Vagina (tissue), 2 donors: Measurements from ENCODE around the gene ANKRD10. TPM values are rescaled to one million over a fixed set of nuclear protein-coding genes. Genes with fewer than 3 reads are reported as not detected.

Source experiments
- DNase-seq, 2 donors: peaks; one replicate each; pipeline ENCODE4 v3.0.0-alpha.2; 2017; ENCODE audit errors: extremely low spot score in 2 of 2
- H3K27ac ChIP-seq: fragments of 200-600 bp; sonication (generic); one replicate; pipeline ENCODE4 v1.5.1; 2019
- H3K27me3 ChIP-seq: fragments of 200-600 bp; sonication (generic); one replicate; pipeline ENCODE4 v1.5.1; 2019
- H3K36me3 ChIP-seq, 2 donors: fragments of 200-600 bp; sonication (generic); one replicate each; pipeline ENCODE4 v1.5.1; 2017 to 2019
- H3K4me1 ChIP-seq: fragments of 200-600 bp; sonication (generic); one replicate; pipeline ENCODE4 v1.5.1; 2019
- H3K4me3 ChIP-seq, 2 donors: fragments of 200-600 bp; sonication (generic); 1 replicate in 1 of 2; 2 replicates in 1 of 2; pipeline ENCODE4 v1.5.1; 2016 to 2019
- H3K9me3 ChIP-seq: fragments of 200-600 bp; sonication (generic); one replicate; pipeline ENCODE4 v1.5.1; 2019
- POLR2A ChIP-seq, 2 donors: fragments of 450-650 bp; IDR thresholded peaks; one replicate each; pipeline ENCODE4 v1.6.1; 2017; ENCODE audit warnings: antibody characterized with exemption in 2 of 2, mild to moderate bottlenecking in 2 of 2, moderate library complexity in 2 of 2
- POLR2AphosphoS5 ChIP-seq, 2 donors: sonication (generic); formaldehyde crosslinking; IDR thresholded peaks; one replicate each; pipeline ENCODE4 v1.9.0; 2017; ENCODE audit warnings: antibody characterized with exemption in 2 of 2, mild to moderate bottlenecking in 2 of 2, low read depth in 1 of 2; ENCODE audit not compliant: insufficient read depth in 1 of 2
- intact Hi-C: fragments of 100-400 bp; cut with DNase I; formaldehyde crosslinking; loops from one replicate; pipeline ENCODE4 v1.15.1; 2023
- total RNA-seq: library from RNA; depleted of rRNA; stranded (reverse); fragments of >200 nt; gene quantifications from one replicate; pipeline ENCODE4 v1.2.3, GENCODE V29; 2016
- TF ChIP-seq, protein P1 (sequence below), 3 experiments: fragments of 450-650 bp in 2 of 3; fragments of 200-600 bp in 1 of 3; sonication (generic) in 1 of 3; IDR thresholded peaks; one replicate each; pipeline ENCODE4 v1.5.1; 2017 to 2019; ENCODE audit warnings: antibody characterized with exemption in 3 of 3, mild to moderate bottlenecking in 2 of 3, moderate library complexity in 2 of 3

The ANKRD10 gene
- total RNA-seq, 1 donor from 2014 or later: 114 TPM

DNA sequence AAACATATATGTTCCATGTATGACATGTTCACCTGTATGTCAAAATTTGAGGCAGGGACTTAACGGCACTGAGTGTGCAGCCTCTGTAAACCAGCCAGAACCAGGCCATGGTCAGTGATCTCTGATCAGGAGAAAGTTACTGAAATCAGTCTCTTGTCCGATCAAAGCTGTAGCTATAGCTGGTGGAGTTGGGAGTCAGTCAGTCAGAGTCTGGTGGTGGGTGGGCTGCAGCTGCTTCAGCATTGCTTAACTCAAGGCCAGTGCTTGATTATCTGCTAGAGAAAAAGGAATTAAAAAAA, 78.3 kb downstream of the ANKRD10 start:
- H3K27me3 ChIP-seq: no peaks in the 10 kb centered on the region
- no peaks in the 10 kb centered on the region for H3K36me3 ChIP-seq
- no peaks in the 10 kb centered on the region for H3K4me1 ChIP-seq
- no peak overlapping the region for H3K4me3 ChIP-seq
- DNase-seq: peak in 1 of 2 donors; percentile 11
- TF ChIP-seq POLR2AphosphoS5 (IDR thresholded peaks at IDR 0.05; ENCODE audit: insufficient read depth in 1 of 2, low read depth in 1 of 2) (no peak), POLR2A (IDR thresholded peaks at IDR 0.05) (no peak)
- TF ChIP-seq, protein P1, sequence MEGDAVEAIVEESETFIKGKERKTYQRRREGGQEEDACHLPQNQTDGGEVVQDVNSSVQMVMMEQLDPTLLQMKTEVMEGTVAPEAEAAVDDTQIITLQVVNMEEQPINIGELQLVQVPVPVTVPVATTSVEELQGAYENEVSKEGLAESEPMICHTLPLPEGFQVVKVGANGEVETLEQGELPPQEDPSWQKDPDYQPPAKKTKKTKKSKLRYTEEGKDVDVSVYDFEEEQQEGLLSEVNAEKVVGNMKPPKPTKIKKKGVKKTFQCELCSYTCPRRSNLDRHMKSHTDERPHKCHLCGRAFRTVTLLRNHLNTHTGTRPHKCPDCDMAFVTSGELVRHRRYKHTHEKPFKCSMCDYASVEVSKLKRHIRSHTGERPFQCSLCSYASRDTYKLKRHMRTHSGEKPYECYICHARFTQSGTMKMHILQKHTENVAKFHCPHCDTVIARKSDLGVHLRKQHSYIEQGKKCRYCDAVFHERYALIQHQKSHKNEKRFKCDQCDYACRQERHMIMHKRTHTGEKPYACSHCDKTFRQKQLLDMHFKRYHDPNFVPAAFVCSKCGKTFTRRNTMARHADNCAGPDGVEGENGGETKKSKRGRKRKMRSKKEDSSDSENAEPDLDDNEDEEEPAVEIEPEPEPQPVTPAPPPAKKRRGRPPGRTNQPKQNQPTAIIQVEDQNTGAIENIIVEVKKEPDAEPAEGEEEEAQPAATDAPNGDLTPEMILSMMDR (IDR thresholded peaks at IDR 0.05): no peak
- H3K9me3 ChIP-seq: no peaks in the 10 kb centered on the region
- intact Hi-C loops: no loop called here
- H3K27ac ChIP-seq: no peak overlapping the region

DNA sequence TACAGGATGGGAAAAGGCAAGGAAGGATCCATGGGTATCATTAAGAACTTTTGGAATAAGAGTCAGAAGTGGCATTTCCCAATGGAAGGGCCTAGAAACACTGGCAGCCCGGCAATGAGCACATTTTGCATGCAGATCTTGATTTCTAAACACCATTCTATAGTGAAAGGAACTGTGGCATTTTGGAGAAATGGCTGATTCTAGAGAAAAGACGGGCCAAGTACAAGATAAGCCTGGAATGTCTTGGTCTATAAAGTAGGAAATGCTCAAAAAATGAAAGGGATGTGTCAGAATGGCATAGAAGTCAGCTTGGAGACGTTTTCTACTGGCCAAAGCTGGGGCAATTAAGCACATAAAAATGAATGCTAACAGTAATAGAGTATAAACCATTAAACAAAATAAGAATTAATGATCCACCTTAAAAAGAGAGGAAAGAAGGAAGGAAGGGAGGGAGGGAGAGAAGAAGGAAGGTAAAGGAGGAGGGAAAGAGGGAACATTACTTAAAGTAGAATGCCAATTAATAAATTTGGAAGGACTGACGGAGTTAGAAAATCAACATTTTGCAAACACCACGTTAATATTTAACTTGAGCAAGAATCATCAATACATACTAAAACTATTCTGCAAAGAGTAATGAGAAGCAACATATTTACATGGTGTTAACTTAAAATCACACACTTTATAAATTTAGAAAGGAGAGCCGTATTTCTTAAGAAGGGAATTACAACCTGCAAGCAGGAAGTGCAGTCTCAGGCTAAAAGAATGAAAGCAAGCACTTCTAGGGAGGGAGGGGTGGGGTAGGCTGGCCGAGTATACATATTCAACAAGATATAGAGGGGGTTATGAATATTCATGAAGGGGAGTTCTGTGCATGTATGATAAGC, 78.9 kb downstream of the ANKRD10 start:
- Histone ChIP-seq H3K4me1 (no peaks in the 10 kb centered on the region), H3K4me3 (no peak overlapping the region), H3K27me3 (no peaks in the 10 kb centered on the region), H3K9me3 (no peaks in the 10 kb centered on the region), H3K36me3 (no peaks in the 10 kb centered on the region), H3K27ac (no peak overlapping the region)
- DNase-seq: no peak
- TF ChIP-seq, protein P1 (IDR thresholded peaks at IDR 0.05): no peak
- no peak for TF ChIP-seq POLR2AphosphoS5 (IDR thresholded peaks at IDR 0.05; ENCODE audit: insufficient read depth in 1 of 2, low read depth in 1 of 2)
- TF ChIP-seq POLR2A (IDR thresholded peaks at IDR 0.05): no peak
- intact Hi-C loops: no loop called here

DNA sequence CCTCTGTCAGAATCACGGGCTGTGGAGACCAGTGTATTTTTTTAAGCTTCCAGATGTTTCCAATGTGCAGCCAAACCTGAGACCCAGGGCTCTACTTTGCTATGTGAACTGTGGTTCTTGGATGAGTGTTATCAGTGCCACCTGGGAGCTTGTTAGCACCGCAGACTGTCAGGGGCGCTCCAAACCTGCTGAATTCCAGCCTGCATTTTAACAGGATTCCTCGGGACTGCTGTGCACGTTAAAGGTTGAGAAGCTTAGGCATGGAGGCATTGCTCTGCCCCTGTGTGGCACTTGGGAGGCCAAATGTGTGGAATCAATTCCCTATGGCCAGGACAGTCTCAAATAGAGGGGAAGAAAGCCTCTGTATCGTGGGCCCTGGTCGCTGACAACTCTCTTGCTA, 80.3 kb downstream of the ANKRD10 start:
- Histone ChIP-seq H3K36me3 (no peaks in the 10 kb centered on the region), H3K27ac (no peak overlapping the region), H3K27me3 (no peaks in the 10 kb centered on the region), H3K4me3 (no peak overlapping the region), H3K4me1 (no peaks in the 10 kb centered on the region), H3K9me3 (no peaks in the 10 kb centered on the region)
- no peak for DNase-seq
- TF ChIP-seq POLR2AphosphoS5 (IDR thresholded peaks at IDR 0.05; ENCODE audit: insufficient read depth in 1 of 2, low read depth in 1 of 2) (no peak), POLR2A (IDR thresholded peaks at IDR 0.05) (no peak)
- TF ChIP-seq, protein P1 (IDR thresholded peaks at IDR 0.05): no peak
- intact Hi-C loops: no loop called here

DNA sequence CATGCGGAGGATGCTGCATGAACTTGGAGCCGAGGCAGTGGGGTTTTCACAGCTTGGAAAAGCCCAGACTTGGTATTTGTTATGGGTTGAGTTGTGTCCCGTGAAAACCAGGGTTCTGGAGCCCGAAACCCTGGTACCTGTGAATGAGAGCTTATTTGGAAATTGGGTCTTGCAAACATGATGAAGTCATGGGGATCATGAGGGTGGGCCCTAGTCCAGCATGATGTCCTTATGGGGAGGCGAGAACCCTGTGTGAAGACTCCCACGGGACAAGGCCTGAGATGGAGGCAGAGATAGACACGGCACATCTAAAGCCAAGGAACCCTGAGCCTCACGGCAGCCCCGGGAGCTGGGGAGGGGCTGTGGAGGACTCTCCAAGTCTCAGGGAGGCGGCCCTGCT, 82.3 kb downstream of the ANKRD10 start:
- no peaks in the 10 kb centered on the region for H3K27me3 ChIP-seq
- no peaks in the 10 kb centered on the region for H3K9me3 ChIP-seq
- no peaks in the 10 kb centered on the region for H3K4me1 ChIP-seq
- no peak overlapping the region for H3K4me3 ChIP-seq
- peak in 1 of 2 donors; percentile 58 for DNase-seq
- no peaks in the 10 kb centered on the region for H3K36me3 ChIP-seq
- intact Hi-C loops: no loop called here
- TF ChIP-seq POLR2AphosphoS5 (IDR thresholded peaks at IDR 0.05; ENCODE audit: insufficient read depth in 1 of 2, low read depth in 1 of 2) (no peak), POLR2A (IDR thresholded peaks at IDR 0.05) (no peak)
- TF ChIP-seq, protein P1 (IDR thresholded peaks at IDR 0.05): no peak
- H3K27ac ChIP-seq: no peak overlapping the region

DNA sequence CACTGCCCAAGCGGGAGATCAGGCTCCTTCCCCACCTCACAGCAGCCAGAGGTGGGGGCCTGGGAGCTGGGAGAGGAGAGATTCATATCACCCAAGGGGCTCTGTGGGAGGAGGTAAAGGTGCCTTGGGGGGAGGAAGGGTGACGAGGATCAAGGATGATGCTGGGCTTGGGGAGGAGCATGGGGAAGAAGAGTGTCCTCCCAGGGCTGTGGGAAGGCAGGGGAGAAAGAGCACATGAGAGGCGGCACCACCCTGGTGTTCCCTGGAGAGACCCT, 82.7 kb downstream of the ANKRD10 start:
- no peak for TF ChIP-seq POLR2A (IDR thresholded peaks at IDR 0.05)
- TF ChIP-seq POLR2AphosphoS5 (IDR thresholded peaks at IDR 0.05; ENCODE audit: insufficient read depth in 1 of 2, low read depth in 1 of 2): no peak
- TF ChIP-seq, protein P1 (IDR thresholded peaks at IDR 0.05): no peak
- intact Hi-C loops: no loop called here
- Histone ChIP-seq H3K27ac (no peak overlapping the region), H3K4me3 (no peak overlapping the region), H3K36me3 (no peaks in the 10 kb centered on the region), H3K9me3 (no peaks in the 10 kb centered on the region), H3K4me1 (no peaks in the 10 kb centered on the region), H3K27me3 (no peaks in the 10 kb centered on the region)
- DNase-seq: peak in 1 of 2 donors; percentile 37
